ENCODE measurements around the gene COX6B1.

DNA sequence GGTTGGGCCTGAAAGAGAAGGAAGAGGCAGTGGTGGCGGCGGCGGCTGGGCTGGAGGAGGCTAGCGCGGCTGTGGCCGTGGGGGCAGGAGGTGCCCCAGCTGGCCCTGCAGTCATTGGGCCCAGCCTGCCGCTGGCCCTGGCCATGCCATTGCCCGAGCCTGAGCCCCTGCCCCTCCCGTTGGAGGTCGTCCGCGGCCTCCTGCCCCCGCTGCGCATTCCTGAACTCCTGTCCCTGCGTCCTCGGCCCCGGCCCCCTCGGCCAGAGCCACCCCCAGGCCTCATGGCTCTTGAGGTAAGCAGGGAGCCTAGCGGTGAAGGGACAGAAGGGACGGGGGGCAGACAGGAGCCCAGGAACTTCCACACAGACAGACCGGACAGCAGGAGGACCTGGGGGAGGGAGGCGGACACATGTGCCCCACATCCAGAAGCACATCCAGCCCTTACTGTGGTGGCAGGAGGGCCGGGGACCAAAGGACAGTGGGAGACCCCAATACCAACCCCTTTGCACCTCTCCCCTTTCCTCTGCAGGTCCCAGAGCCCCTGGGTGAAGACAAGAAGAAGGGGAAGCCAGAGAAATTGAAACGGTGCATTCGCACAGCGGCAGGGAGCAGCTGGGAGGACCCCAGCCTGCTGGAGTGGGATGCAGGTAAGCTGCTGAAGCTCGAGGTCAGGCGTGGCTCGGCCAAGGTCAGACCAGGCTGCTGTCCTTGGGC, 14.2 kb upstream of the COX6B1 start:
- TF ChIP-seq POLR2A (IDR thresholded peaks at IDR 0.05): no peak
- TF ChIP-seq, protein P1, sequence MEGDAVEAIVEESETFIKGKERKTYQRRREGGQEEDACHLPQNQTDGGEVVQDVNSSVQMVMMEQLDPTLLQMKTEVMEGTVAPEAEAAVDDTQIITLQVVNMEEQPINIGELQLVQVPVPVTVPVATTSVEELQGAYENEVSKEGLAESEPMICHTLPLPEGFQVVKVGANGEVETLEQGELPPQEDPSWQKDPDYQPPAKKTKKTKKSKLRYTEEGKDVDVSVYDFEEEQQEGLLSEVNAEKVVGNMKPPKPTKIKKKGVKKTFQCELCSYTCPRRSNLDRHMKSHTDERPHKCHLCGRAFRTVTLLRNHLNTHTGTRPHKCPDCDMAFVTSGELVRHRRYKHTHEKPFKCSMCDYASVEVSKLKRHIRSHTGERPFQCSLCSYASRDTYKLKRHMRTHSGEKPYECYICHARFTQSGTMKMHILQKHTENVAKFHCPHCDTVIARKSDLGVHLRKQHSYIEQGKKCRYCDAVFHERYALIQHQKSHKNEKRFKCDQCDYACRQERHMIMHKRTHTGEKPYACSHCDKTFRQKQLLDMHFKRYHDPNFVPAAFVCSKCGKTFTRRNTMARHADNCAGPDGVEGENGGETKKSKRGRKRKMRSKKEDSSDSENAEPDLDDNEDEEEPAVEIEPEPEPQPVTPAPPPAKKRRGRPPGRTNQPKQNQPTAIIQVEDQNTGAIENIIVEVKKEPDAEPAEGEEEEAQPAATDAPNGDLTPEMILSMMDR (IDR thresholded peaks at IDR 0.05): no peak

Data from Peyer's patch (tissue), 4 donors.